Erythroblast (primary cell): Measurements from ENCODE around the gene CD46.

Source experiments
- GATA1 ChIP-seq: IDR thresholded peaks from 2 replicates; pipeline ENCODE4 v1.6.1; 2011; ENCODE audit warnings: low read depth, mild to moderate bottlenecking, control low read depth, low read length, moderate library complexity
- POLR2A ChIP-seq: IDR thresholded peaks from 2 replicates; pipeline ENCODE4 v1.6.1; 2011; ENCODE audit warnings: mild to moderate bottlenecking, low read length

DNA sequence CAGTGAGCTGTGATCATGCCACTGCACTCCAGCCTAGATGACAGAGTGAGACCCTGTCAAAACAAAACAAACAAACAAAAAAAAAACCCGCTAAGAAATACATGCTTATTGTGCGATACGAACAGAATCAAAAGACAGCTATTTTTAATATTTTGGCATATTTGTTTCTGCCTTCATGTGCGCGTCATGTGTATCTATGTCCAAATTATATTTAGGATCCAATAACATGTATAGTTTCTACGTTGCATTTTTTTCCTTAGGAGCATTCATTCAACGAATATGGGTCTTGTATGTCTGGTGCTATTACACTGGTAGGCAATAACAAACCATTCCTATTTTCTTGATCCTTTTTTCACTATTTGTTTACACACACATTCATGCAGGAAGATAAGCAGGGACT, 1.8 kb downstream of the CD46 start:
- TF ChIP-seq POLR2A (no peak), GATA1 (no peak)
